Astrocyte (in vitro differentiated cells and primary cell): Measurements from ENCODE around the gene TMEM266. TPM values are rescaled to one million over a fixed set of nuclear protein-coding genes. Genes with fewer than 3 reads are reported as not detected.

Experiments used
- DNase-seq: peaks from one replicate; pipeline ENCODE4 v3.0.0-alpha.2; 2010; ENCODE audit warnings: low read depth
- FAIRE-seq: peaks from 2 replicates; lab custom pipeline; 2011; peaks lifted over from hg19 to GRCh38; lab: Jason Lieb, UNC
- H2AFZ ChIP-seq: 2 replicates; pipeline ENCODE4 v1.6.0; 2012; ENCODE audit warnings: low read depth, low read length, inconsistent platforms
- H3K27ac ChIP-seq: 2 replicates; pipeline ENCODE4 v1.5.1; 2011; ENCODE audit warnings: low read depth, low read length, inconsistent platforms
- H3K27me3 ChIP-seq: 2 replicates; pipeline ENCODE4 v1.6.0; 2011; ENCODE audit warnings: low read length, inconsistent platforms; ENCODE audit not compliant: insufficient read depth
- H3K36me3 ChIP-seq: 2 replicates; pipeline ENCODE4 v1.5.1; 2011; ENCODE audit warnings: low read length, inconsistent platforms; ENCODE audit not compliant: insufficient read depth
- H3K4me1 ChIP-seq: 2 replicates; pipeline ENCODE4 v1.5.1; 2011; ENCODE audit warnings: low read length, inconsistent platforms; ENCODE audit not compliant: insufficient read depth
- H3K4me2 ChIP-seq: 2 replicates; pipeline ENCODE4 v1.6.0; 2012; ENCODE audit warnings: low read length, inconsistent platforms
- H3K4me3 ChIP-seq: 2 replicates; pipeline ENCODE4 v1.5.1; 2011; ENCODE audit warnings: low read depth, mild to moderate bottlenecking, low read length, inconsistent platforms; ENCODE audit not compliant: insufficient read depth
- H3K79me2 ChIP-seq: 2 replicates; pipeline ENCODE4 v1.6.0; 2012; ENCODE audit warnings: mild to moderate bottlenecking, low read length, inconsistent platforms; ENCODE audit not compliant: insufficient read depth
- H3K9ac ChIP-seq: 2 replicates; pipeline ENCODE4 v1.6.0; 2012; ENCODE audit warnings: mild to moderate bottlenecking, low read length, inconsistent platforms
- H3K9me3 ChIP-seq: 2 replicates; pipeline ENCODE4 v1.5.1; 2012; ENCODE audit warnings: low read depth, mild to moderate bottlenecking, low read length, inconsistent platforms; ENCODE audit not compliant: insufficient read depth
- H4K20me1 ChIP-seq: 2 replicates; pipeline ENCODE4 v1.6.0; 2012; ENCODE audit warnings: low read length, inconsistent platforms; ENCODE audit not compliant: insufficient read depth
- H3K27ac Mint-ChIP-seq: one replicate; pipeline ENCODE4 v1.8.0; 2021; ENCODE audit warnings: mild to moderate bottlenecking, mixed read lengths; ENCODE audit not compliant: unreplicated experiment
- H3K27me3 Mint-ChIP-seq: one replicate; pipeline ENCODE4 v1.8.0; 2021; ENCODE audit warnings: low read depth, mixed read lengths; ENCODE audit not compliant: unreplicated experiment
- H3K36me3 Mint-ChIP-seq: one replicate; pipeline ENCODE4 v1.8.0; 2021; ENCODE audit warnings: low read depth, mixed read lengths; ENCODE audit not compliant: unreplicated experiment
- H3K4me1 Mint-ChIP-seq: one replicate; pipeline ENCODE4 v1.8.0; 2021; ENCODE audit warnings: low read depth, mixed read lengths; ENCODE audit not compliant: unreplicated experiment
- H3K4me3 Mint-ChIP-seq: one replicate; pipeline ENCODE4 v1.8.0; 2021; ENCODE audit warnings: mild to moderate bottlenecking, moderate library complexity, mixed read lengths; ENCODE audit not compliant: unreplicated experiment
- H3K9me3 Mint-ChIP-seq: one replicate; pipeline ENCODE4 v1.8.0; 2021; ENCODE audit warnings: mild to moderate bottlenecking, mixed read lengths; ENCODE audit not compliant: unreplicated experiment
- CTCF ChIP-seq: IDR thresholded peaks from 2 replicates; pipeline ENCODE4 v1.5.1; 2011; ENCODE audit warnings: low read depth, mild to moderate bottlenecking, inconsistent platforms, low read length, moderate library complexity; ENCODE audit not compliant: insufficient read depth
- EZH2 ChIP-seq: IDR thresholded peaks from 2 replicates; pipeline ENCODE4 v1.6.1; 2012; ENCODE audit warnings: mild to moderate bottlenecking, low read length, inconsistent platforms; ENCODE audit not compliant: insufficient read depth
- total RNA-seq: library from RNA; stranded (reverse); gene quantifications from 2 replicates; pipeline ENCODE4 v1.2.1, GENCODE V29; 2021

Gene TMEM266
- total RNA-seq, 1 donor from 2014 or later: 0.36 TPM

DNA sequence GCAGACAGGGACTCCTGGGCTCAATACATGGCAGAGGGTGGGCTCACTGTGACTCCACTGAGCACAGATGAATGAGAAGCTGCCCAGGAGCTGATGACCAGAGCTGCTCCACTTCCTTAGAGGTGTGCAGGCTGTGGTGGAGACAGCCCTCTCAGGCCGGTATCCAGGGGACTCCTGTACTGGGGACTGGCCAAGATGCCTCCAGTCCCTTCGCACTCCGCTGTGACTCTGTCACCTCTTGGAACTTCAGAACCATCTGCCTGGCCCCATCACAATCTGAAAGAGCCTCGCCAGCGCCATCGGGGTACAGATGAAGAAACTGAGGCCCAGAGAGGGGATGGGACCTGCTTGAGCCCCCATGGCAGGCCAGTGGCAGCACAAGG, 140.3 kb downstream of the TMEM266 start:
- no peak for FAIRE-seq
- peaks cover 10% of the 10 kb centered on the region for H3K36me3 Mint-ChIP-seq
- no peaks in the 10 kb centered on the region for H3K9me3 ChIP-seq
- H2AFZ ChIP-seq: no peak overlapping the region
- H3K27me3 ChIP-seq: no peaks in the 10 kb centered on the region
- peaks cover 5% of the 10 kb centered on the region for H3K9me3 Mint-ChIP-seq
- no peak overlapping the region for H3K4me3 ChIP-seq
- H3K27ac ChIP-seq: no peak overlapping the region
- no peaks in the 10 kb centered on the region for H3K27me3 Mint-ChIP-seq
- H3K27ac Mint-ChIP-seq: no peak overlapping the region
- no peak overlapping the region for H3K9ac ChIP-seq
- H3K4me2 ChIP-seq: no peak overlapping the region
- peaks cover 9% of the 10 kb centered on the region for H3K4me1 Mint-ChIP-seq
- no peak for DNase-seq
- H3K4me1 ChIP-seq: peaks cover 38% of the 10 kb centered on the region
- no peaks in the 10 kb centered on the region for H3K79me2 ChIP-seq
- no peak overlapping the region for H3K4me3 Mint-ChIP-seq
- no peaks in the 10 kb centered on the region for H3K36me3 ChIP-seq
- H4K20me1 ChIP-seq: no peaks in the 10 kb centered on the region
- TF ChIP-seq CTCF (no peak), EZH2 (no peak)

GRCh38 chr15:76200641-76201105, 140.9 kb downstream of the TMEM266 start:
- no peak overlapping the region for H3K4me3 Mint-ChIP-seq
- H3K9me3 Mint-ChIP-seq: peaks cover 5% of the 10 kb centered on the region
- no peaks in the 10 kb centered on the region for H3K27me3 Mint-ChIP-seq
- no peak for FAIRE-seq
- no peaks in the 10 kb centered on the region for H3K79me2 ChIP-seq
- no peaks in the 10 kb centered on the region for H3K9me3 ChIP-seq
- H2AFZ ChIP-seq: no peak overlapping the region
- no peak for DNase-seq
- H3K4me1 Mint-ChIP-seq: peaks cover 9% of the 10 kb centered on the region
- H3K27ac Mint-ChIP-seq: no peak overlapping the region
- no peak for TF ChIP-seq CTCF
- TF ChIP-seq EZH2: no peak
- H3K4me1 ChIP-seq: peaks cover 38% of the 10 kb centered on the region
- H3K36me3 ChIP-seq: no peaks in the 10 kb centered on the region
- peaks cover 2% of the 10 kb centered on the region for H4K20me1 ChIP-seq
- no peak overlapping the region for H3K4me2 ChIP-seq
- H3K4me3 ChIP-seq: no peak overlapping the region
- peaks cover 13% of the 10 kb centered on the region for H3K36me3 Mint-ChIP-seq
- H3K27me3 ChIP-seq: no peaks in the 10 kb centered on the region
- no peak overlapping the region for H3K9ac ChIP-seq
- H3K27ac ChIP-seq: no peak overlapping the region

DNA sequence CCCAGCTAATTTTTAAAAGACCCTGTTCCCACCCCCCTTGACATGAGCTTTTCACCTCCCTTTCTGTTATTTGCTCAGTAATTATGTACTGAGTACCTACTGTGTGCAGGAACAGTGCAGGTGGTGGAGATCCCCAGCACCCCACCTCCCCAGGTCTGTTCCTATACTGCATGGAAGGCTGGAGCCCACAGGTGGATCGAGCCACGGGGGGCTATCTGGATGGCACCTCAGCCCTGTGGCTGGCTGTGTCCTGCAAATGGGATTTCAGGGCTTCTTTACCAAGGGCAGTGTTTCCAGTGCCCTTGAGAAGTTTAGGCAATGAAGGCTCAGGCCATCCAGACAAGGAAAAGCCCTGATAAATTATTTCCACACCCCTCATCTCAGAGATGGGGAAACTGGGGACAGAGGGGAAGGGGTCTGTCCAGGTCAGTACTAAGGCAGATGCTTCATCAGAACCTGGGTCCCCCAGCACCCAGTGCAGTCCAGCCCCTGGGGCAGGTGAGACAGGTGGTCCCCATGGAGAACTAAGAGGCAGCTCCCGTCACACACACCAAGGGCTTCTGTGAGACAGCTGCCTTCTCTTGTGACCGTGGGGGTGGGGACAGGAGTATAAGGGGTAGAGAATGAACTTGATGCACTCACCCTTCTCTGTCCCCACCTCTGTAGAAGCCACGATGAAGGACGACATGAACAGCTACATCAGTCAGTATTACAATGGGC, 141.9 kb downstream of the TMEM266 start:
- Histone ChIP-seq H3K79me2 (no peaks in the 10 kb centered on the region), H3K4me2 (no peak overlapping the region), H3K36me3 (no peaks in the 10 kb centered on the region), H3K27me3 (no peaks in the 10 kb centered on the region), H3K9ac (no peak overlapping the region), H4K20me1 (peaks cover 8% of the 10 kb centered on the region), H2AFZ (no peak overlapping the region), H3K4me3 (no peak overlapping the region), H3K4me1 (peaks cover 29% of the 10 kb centered on the region), H3K9me3 (no peaks in the 10 kb centered on the region), H3K27ac (no peak overlapping the region)
- TF ChIP-seq EZH2: no peak
- TF ChIP-seq CTCF: no peak
- Mint-ChIP-seq H3K27me3 (no peaks in the 10 kb centered on the region), H3K4me3 (no peak overlapping the region), H3K27ac (no peak overlapping the region), H3K9me3 (peaks cover 5% of the 10 kb centered on the region), H3K36me3 (peaks cover 14% of the 10 kb centered on the region), H3K4me1 (peaks cover 2% of the 10 kb centered on the region)
- no peak for FAIRE-seq
- DNase-seq: no peak
